Nephron (organoid): ENCODE results near the gene BUB1B.
A peak's percentile ranks its signal among the peaks of the same experiment; 100 is the strongest.
"Not testable (repeated sequence)": the region's sequence is repeated elsewhere in the genome, so short reads cannot be mapped to it uniquely, and the experiment has no call there.

Experiments used
- H3K27ac Mint-ChIP-seq, 3 experiments: 2 replicates each; pipeline ENCODE4 v1.8.0; 2020; ENCODE audit warnings: mixed read lengths in 3 of 3, mild to moderate bottlenecking in 2 of 3, moderate library complexity in 1 of 3
- H3K27me3 Mint-ChIP-seq: 2 replicates; pipeline ENCODE4 v1.8.0; 2021; ENCODE audit warnings: low read depth, mild to moderate bottlenecking, moderate library complexity, mixed read lengths
- H3K36me3 Mint-ChIP-seq: 2 replicates; pipeline ENCODE4 v1.8.0; 2020; ENCODE audit warnings: low read depth, mixed read lengths
- H3K4me1 Mint-ChIP-seq: 2 replicates; pipeline ENCODE4 v1.8.0; 2020; ENCODE audit warnings: mixed read lengths
- H3K4me3 Mint-ChIP-seq, 3 experiments: 2 replicates each; pipeline ENCODE4 v1.8.0; 2020; ENCODE audit warnings: mild to moderate bottlenecking in 3 of 3, mixed read lengths in 3 of 3, moderate library complexity in 2 of 3
- H3K9me3 Mint-ChIP-seq: 2 replicates; pipeline ENCODE4 v1.8.0; 2020; ENCODE audit warnings: mixed read lengths
- CTCF ChIP-seq, 3 experiments: fragments of 200-600 bp; sonication (generic); IDR thresholded peaks; one replicate each; pipeline ENCODE4 v1.5.0; 2021; ENCODE audit warnings: antibody characterized with exemption in 3 of 3; ENCODE audit not compliant: unreplicated experiment in 3 of 3

Gene BUB1B

GRCh38 chr15:40150163-40150925, 10.5 kb upstream of the BUB1B start:
- peaks cover 11% of the 10 kb centered on the region for H3K27me3 Mint-ChIP-seq
- no peaks in the 10 kb centered on the region for H3K36me3 Mint-ChIP-seq
- no peak for TF ChIP-seq CTCF (IDR thresholded peaks at IDR 0.05; ENCODE audit: unreplicated experiment in 3 of 3)
- no peaks in the 10 kb centered on the region for H3K9me3 Mint-ChIP-seq
- peak overlapping the region in 2 of 3 experiments; percentile 77 to 85 for H3K27ac Mint-ChIP-seq
- H3K4me3 Mint-ChIP-seq = no peak overlapping the region
- peaks cover 20% of the 10 kb centered on the region for H3K4me1 Mint-ChIP-seq

GRCh38 chr15:40151499-40151898, 9.4 kb upstream of the BUB1B start:
- Mint-ChIP-seq H3K27ac (peak overlapping the region in 1 of 3 experiments; percentile 16), H3K36me3 (no peaks in the 10 kb centered on the region), H3K27me3 (peaks cover 4% of the 10 kb centered on the region), H3K4me1 (peaks cover 28% of the 10 kb centered on the region), H3K4me3 (no peak overlapping the region), H3K9me3 (no peaks in the 10 kb centered on the region)
- no peak for TF ChIP-seq CTCF (IDR thresholded peaks at IDR 0.05; ENCODE audit: unreplicated experiment in 3 of 3)

GRCh38 chr15:40151991-40152390, 8.9 kb upstream of the BUB1B start:
- H3K36me3 Mint-ChIP-seq = no peaks in the 10 kb centered on the region
- no peaks in the 10 kb centered on the region for H3K9me3 Mint-ChIP-seq
- H3K27ac Mint-ChIP-seq = no peak overlapping the region
- peaks cover 4% of the 10 kb centered on the region for H3K27me3 Mint-ChIP-seq
- H3K4me1 Mint-ChIP-seq = peaks cover 28% of the 10 kb centered on the region
- no peak for TF ChIP-seq CTCF (IDR thresholded peaks at IDR 0.05; ENCODE audit: unreplicated experiment in 3 of 3)
- H3K4me3 Mint-ChIP-seq = no peak overlapping the region

- not testable (repeated sequence) for H3K4me3 Mint-ChIP-seq, H3K27me3 Mint-ChIP-seq, H3K9me3 Mint-ChIP-seq, H3K36me3 Mint-ChIP-seq
- H3K4me1 Mint-ChIP-seq = peaks cover 28% of the 10 kb centered on the region
- H3K27ac Mint-ChIP-seq = peak overlapping the region; percentile 81 to 94 (median 83)
Measured at GRCh38 chr15:40154821-40155220, 6.0 kb upstream of the BUB1B start.

DNA sequence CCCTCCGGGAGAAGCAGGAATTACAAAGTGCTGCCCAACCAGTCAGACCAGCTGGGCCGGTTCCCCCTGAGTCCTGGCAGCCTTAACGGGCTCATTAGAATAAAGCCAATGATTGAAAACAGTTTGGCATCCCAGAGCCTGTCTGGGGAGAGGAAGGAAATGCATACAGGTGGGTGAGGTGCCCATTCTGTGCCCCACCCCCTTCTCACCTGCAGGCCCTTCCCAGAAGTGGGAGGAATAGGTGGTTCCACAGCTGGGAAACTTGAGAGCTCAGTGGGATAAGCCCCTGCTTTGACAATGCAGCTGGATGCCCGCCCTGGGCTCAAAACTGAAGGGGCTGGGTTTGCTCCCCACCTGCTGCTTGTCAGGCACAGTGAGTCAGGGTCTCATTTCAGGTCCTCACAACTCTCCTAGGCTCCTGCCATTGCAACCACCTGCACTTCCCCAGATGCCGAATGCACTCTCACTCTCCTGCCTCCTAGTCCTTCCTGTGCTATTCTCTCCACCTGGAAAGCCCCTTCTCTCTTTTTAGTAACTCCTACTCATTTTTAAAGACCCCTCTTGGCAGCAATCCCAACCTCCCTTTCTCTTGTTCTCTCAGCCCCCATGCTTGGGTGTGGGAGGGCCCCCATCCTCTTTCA, 5.5 kb upstream of the BUB1B start:
- Mint-ChIP-seq H3K4me3 (no peak overlapping the region), H3K9me3 (no peaks in the 10 kb centered on the region), H3K27me3 (peaks cover 4% of the 10 kb centered on the region)

More for the DNA sequence above, 5.5 kb upstream of the BUB1B start:
- TF ChIP-seq CTCF (IDR thresholded peaks at IDR 0.05; ENCODE audit: unreplicated experiment in 3 of 3) = no peak
- Mint-ChIP-seq H3K27ac (peak overlapping the region; percentile 81 to 94 (median 83)), H3K4me1 (peaks cover 22% of the 10 kb centered on the region), H3K36me3 (no peaks in the 10 kb centered on the region)
